Left ventricle myocardium inferior (tissue), 1 donor: Measurements from ENCODE around the gene MYH1. TPM values are rescaled to one million over a fixed set of nuclear protein-coding genes. Genes with fewer than 3 reads are reported as not detected.

ENCODE experiments used
- DNase-seq: peaks from one replicate; pipeline ENCODE4 v3.0.0-alpha.2; 2020
- H3K27ac ChIP-seq: fragments of 200-600 bp; replicated peaks from 2 replicates; pipeline ENCODE4 v1.8.0; 2021
- H3K27me3 ChIP-seq: fragments of 200-600 bp; 2 replicates; pipeline ENCODE4 v1.8.0; 2021; ENCODE audit warnings: low read depth
- H3K36me3 ChIP-seq: fragments of 200-600 bp; 2 replicates; pipeline ENCODE4 v1.8.0; 2021
- H3K4me1 ChIP-seq: fragments of 200-600 bp; 2 replicates; pipeline ENCODE4 v1.8.0; 2021
- H3K4me3 ChIP-seq: fragments of 200-600 bp; 2 replicates; pipeline ENCODE4 v1.8.0; 2021; ENCODE audit warnings: mild to moderate bottlenecking, moderate library complexity
- H3K9me3 ChIP-seq: fragments of 200-600 bp; replicated peaks from 2 replicates; pipeline ENCODE4 v1.8.0; 2021
- intact Hi-C: fragments of 100-400 bp; cut with micrococcal nuclease; formaldehyde crosslinking; loops from one replicate; pipeline ENCODE4 v1.11.0; 2022
- total RNA-seq: library from RNA; stranded (reverse); fragmentation: NEBNext Ultra II Directional; extraction: Animal tissue kit (Norgen Biotek cat#: 25700); gene quantifications from one replicate; pipeline ENCODE4 v1.2.1, GENCODE V29; 2021
- TF ChIP-seq, protein P1 (sequence below): fragments of 200-600 bp; IDR thresholded peaks from 2 replicates; pipeline ENCODE4 v1.8.0; 2021; ENCODE audit warnings: antibody characterized with exemption, mild to moderate bottlenecking, borderline replicate concordance
- donor health status: DM: no; HTN: yes; CAD: no; lungs with severe emphysema.

MYH1 gene
- total RNA-seq, 1 donor from 2014 or later, result 0.14 TPM

DNA sequence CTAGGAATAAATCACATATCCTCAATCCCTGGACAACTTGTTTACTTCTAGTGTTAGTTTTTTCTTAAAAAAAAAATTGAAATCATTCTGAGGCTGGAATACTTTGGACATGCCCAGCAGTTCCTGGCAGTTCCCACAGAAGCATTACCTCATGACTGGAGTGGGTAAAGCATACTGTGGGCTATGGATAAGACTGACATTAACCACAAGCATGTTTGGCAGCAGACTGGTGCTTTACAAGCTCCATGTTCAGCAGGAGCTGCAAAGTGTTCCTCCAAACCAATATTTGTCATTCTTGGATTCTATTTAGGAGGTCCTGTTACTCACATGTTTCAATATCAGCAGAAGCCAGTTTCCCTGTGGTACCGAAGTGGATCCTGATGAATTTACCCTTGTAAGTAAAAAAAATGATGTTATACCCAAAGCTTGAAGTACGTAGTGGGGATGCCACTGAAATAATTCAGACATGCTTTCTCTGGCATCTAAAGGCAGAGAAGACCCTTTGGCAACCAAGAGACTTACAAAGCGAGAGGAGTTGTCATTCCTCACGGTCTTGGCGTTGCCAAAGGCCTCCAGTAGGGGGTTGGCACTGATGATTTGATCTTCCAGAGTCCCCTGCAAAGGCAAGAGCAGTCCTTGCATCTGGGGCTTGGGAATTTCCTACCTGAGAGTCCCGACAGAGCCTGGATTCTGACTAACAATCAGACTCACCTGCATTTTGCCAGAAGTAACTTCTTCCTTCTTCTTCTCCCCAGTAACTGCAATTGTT, 4.9 kb downstream of the MYH1 start:
- H3K4me1 ChIP-seq, result no peaks in the 10 kb centered on the region
- intact Hi-C loops, result no loop called here
- H3K4me3 ChIP-seq, result no peak overlapping the region
- no peak for DNase-seq
- no peaks in the 10 kb centered on the region for H3K36me3 ChIP-seq
- H3K27ac ChIP-seq, result no peak overlapping the region
- TF ChIP-seq, protein P1, sequence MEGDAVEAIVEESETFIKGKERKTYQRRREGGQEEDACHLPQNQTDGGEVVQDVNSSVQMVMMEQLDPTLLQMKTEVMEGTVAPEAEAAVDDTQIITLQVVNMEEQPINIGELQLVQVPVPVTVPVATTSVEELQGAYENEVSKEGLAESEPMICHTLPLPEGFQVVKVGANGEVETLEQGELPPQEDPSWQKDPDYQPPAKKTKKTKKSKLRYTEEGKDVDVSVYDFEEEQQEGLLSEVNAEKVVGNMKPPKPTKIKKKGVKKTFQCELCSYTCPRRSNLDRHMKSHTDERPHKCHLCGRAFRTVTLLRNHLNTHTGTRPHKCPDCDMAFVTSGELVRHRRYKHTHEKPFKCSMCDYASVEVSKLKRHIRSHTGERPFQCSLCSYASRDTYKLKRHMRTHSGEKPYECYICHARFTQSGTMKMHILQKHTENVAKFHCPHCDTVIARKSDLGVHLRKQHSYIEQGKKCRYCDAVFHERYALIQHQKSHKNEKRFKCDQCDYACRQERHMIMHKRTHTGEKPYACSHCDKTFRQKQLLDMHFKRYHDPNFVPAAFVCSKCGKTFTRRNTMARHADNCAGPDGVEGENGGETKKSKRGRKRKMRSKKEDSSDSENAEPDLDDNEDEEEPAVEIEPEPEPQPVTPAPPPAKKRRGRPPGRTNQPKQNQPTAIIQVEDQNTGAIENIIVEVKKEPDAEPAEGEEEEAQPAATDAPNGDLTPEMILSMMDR, result no peak
- no peaks in the 10 kb centered on the region for H3K9me3 ChIP-seq
- H3K27me3 ChIP-seq, result no peaks in the 10 kb centered on the region

DNA sequence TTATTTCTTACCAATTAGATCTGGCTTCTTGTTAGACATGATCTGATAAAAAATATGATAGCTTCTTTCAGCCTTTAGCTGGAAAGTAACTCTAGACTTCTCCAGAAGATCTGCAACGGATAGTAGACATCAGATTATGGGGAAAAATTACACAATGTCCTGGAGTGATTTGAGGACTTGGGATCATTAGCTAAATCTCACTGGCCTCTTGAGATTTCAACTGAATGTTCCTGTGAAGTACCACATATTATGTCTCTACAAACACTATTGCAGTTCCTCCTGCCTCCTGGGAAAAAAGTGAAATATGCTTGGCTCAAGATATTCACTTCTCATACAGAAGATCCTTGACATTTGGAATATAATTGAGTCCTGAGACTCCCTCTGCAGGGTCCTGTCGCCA, 5.5 kb downstream of the MYH1 start:
- Histone ChIP-seq H3K36me3 (no peaks in the 10 kb centered on the region), H3K4me3 (no peak overlapping the region)
- intact Hi-C loops, result no loop called here

DNA sequence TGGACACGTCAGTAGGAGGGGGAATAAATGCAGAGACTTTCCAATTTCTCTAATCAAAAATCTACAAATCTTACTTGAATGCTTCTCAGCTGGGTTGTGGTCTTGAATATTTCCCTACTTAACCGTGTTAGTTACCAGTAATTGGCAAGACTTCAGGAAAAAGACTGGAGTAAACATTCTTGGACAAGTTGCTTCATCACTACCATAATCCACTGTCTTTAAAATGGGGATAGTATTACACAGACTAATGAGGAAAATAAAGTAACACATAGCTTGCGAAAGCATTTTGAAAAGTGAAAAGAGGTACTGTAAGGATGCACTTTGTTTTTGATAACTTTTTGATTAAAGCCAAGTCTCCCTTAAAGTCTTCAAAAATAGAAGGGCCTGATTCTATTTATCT, 18.4 kb downstream of the MYH1 start:
- Histone ChIP-seq H3K27ac (no peak overlapping the region), H3K9me3 (no peaks in the 10 kb centered on the region), H3K27me3 (no peaks in the 10 kb centered on the region), H3K4me3 (no peak overlapping the region), H3K4me1 (no peaks in the 10 kb centered on the region), H3K36me3 (no peaks in the 10 kb centered on the region)
- no peak for DNase-seq
- intact Hi-C loops, result no loop called here
- TF ChIP-seq, protein P1, result no peak

More for the DNA sequence above, 5.5 kb downstream of the MYH1 start:
- H3K27ac ChIP-seq, result no peak overlapping the region
- H3K27me3 ChIP-seq, result no peaks in the 10 kb centered on the region
- no peaks in the 10 kb centered on the region for H3K9me3 ChIP-seq
- no peaks in the 10 kb centered on the region for H3K4me1 ChIP-seq
- TF ChIP-seq, protein P1, result no peak
- DNase-seq, result no peak

DNA sequence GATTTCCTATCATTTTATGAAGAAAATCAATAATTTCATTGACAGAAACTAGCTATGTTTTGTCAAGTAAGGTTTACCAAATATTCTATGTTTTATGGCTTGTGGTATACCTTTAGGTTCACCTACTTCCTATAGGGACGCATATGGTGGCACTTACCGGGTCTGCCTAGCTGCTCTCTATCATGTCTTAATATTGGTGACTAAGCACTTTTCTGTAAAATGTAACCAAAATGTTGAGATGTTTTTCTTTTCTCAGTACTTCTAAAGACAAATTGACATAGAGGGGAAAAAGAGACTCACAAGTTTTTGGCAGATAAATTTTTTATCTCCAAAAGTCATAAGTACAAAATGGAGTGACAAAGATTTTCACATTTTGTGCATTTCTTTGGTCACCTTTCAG, 26.3 kb downstream of the MYH1 start:
- peaks cover 41% of the 10 kb centered on the region for H3K9me3 ChIP-seq
- H3K27me3 ChIP-seq, result no peaks in the 10 kb centered on the region
- no peak overlapping the region for H3K27ac ChIP-seq
- no peak for DNase-seq
- intact Hi-C loops, result no loop called here
- no peak overlapping the region for H3K4me3 ChIP-seq
- no peaks in the 10 kb centered on the region for H3K36me3 ChIP-seq
- no peaks in the 10 kb centered on the region for H3K4me1 ChIP-seq
- TF ChIP-seq, protein P1, result no peak

DNA sequence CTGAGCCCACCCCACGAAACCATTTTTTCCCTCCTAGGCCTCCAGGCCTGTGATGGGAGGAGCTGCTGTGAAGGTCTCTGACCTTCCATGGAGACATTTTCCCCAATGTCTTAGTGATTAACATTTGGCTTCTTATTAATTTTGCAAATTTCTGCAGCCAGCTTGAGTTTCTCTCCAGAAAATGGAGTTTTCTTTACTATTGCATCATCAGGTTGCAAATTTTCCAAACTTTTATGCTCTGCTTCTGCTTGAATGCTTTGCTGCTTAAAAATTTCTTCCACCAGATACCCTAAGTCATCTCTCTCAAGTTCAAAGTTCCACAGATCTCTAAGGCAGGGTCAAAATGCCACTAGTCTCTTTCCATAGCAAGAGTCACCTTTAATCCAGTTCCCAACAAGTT, 36.1 kb downstream of the MYH1 start:
- Histone ChIP-seq H3K4me3 (no peak overlapping the region), H3K36me3 (no peaks in the 10 kb centered on the region), H3K27ac (no peak overlapping the region), H3K9me3 (peaks cover 66% of the 10 kb centered on the region), H3K4me1 (no peaks in the 10 kb centered on the region), H3K27me3 (no peaks in the 10 kb centered on the region)
- TF ChIP-seq, protein P1, result no peak
- intact Hi-C loops, result no loop called here
- no peak for DNase-seq
